Erythroblast (primary cell): Measurements from ENCODE around the gene MECP2.

Experiments used
- DNase-seq, 2 experiments: peaks; one replicate each; lab custom pipeline; 2025; lab: John Stamatoyannopoulos, UW
- GATA1 ChIP-seq: IDR thresholded peaks from 2 replicates; pipeline ENCODE4 v1.6.1; 2011; ENCODE audit warnings: low read depth, mild to moderate bottlenecking, control low read depth, low read length, moderate library complexity
- POLR2A ChIP-seq: IDR thresholded peaks from 2 replicates; pipeline ENCODE4 v1.6.1; 2011; ENCODE audit warnings: mild to moderate bottlenecking, low read length

The MECP2 gene

DNA sequence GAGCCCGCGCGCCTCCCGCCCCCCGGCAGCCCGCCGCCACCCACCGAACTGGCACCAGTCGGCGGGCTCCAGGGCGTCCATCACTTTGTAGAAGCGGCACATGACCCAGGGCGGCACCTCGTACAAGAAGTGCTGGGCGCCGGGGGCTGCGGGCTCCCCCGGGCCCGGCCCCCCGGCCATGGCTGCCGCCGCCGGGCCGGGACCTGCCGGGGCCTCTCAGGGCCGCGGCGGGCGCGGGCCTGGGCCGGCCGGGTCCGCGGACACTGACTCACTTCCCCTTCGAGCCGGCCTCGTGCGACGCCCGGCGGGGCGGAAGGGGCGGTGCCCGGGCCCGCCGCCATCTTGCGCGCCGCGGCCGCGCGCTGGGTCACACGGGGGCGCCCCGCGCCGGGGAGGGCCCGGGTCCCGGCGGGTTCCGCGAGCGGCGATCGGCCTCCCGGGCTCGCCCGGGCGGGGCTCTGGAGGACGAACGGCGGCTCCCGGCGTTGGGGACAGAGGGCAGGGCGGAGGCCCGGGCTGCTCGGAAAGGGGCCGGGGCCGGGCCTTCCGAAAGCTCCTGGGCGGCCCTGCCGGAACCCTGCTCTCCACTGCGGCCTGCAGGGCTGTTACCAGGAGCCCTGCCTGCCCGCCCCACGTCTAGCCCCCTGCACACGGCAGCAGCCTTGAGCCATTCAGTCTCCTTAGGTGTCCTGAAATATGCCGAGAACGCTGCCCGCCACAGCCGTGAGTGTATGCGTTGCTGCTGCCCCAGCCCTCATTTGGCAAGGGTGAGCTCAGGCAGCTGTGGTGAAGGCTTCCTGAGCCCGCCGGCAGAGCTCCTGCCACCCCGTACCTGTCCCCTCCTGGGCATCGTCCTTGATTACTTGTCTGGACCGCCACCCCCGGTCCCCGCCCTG lies 77.6 kb downstream of the MECP2 start, which contains the start of gene IRAK1:
Gene IRAK1 (minus strand): TSS at position 270 of the 896 bp plus-strand sequence. CDS start 90 bp downstream, at position 180.
- TF ChIP-seq POLR2A: peak; percentile 49
- no peak for TF ChIP-seq GATA1

DNA sequence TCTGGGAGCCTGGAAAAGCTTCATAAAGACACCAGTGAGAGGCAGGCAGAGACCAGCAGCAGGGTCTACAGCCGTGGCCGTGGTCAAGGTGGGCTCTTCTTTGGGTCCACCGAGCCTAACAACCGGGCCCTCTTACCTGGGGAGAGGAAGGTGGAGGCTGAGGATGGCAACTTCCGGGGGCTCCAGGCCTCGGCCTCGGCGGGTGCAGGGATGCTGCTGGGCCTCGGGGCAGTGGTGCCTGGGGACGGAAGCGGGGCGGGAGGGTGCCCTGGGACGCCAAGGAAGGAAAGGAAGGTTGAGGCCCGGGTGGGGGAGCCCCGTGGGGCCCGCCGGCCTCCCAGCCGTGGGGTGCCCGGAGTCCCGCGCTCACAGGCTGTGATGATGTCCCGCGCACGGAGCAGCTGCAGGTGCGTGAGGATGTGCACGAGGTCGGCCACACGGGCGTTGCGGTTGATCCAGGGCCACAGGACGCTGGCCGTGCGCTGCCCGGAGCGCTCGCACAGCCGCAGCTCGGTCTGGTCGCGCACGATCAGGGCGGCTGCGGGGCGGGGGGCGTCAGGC lies 78.4 kb downstream of the MECP2 start:
- DNase-seq: peak; percentile 52 to 58
- TF ChIP-seq GATA1 (no peak), POLR2A (no peak)

More for the DNA sequence above, 77.6 kb downstream of the MECP2 start, which contains the start of gene IRAK1:
- peak; percentile 66 to 79 for DNase-seq

DNA sequence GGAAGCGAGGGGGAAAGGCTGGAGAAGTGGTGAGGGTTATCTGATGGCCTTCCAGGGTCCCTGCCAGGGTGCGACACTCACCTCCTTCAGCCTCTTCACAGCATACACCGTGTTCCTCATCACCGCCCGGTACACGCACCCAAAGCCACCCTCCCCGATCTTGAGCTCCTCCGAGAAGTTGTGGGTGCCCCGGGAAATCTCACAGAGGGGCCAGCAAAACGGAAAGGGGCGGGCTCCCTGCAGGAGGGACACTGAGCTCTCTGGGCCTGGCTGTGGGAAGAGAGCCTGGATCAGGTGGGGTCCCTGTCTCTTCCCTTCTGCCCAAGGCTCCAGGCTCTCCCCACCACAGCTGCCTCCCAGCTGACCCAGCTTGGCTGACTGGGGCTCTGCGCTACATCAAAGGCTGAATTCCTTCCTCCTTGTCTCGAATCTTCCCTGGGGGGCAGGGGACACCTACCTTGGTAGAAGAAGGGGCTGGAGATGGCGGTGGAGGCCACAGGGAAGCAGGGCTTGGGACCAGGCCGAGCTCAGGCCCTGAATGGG lies 78.9 kb downstream of the MECP2 start:
- TF ChIP-seq POLR2A (no peak), GATA1 (no peak)
- peak in 1 of 2 experiments; percentile 37 for DNase-seq

DNA sequence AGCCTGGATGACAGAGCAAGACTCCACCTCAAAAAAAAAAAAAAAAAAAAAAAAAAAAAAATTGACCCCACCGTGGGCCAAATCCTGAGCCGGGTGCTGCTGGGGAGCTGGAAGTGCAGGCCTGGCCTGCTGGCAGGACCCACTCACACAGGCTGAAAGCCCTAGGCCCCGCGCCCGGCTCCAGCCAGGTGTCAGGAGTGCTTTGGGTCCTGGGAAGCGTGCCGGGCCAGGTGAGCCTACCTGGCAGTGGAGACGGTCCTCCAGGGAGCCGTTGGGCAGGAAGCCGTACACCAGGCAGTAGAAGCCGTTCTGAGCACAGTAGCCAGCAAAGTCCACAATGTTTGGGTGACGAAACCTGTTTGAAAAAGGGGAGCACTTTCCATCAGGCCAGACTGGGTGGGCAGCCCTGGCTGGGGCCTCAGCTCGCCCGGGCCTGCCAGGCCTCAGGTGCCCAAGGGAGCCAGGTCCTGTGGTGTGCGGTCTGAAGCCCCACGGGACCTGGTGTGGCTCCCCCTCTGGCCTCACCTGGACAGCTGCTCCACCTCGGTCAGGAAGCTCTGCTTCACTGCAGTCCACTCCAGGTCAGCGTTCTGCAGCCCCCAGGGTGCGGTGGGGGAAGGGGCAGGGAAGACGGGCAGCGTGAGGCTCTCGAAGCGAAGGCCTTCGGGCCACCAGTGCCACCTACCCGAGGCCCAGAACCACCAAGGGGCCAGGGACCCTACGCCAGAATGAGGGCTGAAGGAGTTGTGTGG lies 79.6 kb downstream of the MECP2 start:
- no peak for DNase-seq
- TF ChIP-seq GATA1 (no peak), POLR2A (no peak)

DNA sequence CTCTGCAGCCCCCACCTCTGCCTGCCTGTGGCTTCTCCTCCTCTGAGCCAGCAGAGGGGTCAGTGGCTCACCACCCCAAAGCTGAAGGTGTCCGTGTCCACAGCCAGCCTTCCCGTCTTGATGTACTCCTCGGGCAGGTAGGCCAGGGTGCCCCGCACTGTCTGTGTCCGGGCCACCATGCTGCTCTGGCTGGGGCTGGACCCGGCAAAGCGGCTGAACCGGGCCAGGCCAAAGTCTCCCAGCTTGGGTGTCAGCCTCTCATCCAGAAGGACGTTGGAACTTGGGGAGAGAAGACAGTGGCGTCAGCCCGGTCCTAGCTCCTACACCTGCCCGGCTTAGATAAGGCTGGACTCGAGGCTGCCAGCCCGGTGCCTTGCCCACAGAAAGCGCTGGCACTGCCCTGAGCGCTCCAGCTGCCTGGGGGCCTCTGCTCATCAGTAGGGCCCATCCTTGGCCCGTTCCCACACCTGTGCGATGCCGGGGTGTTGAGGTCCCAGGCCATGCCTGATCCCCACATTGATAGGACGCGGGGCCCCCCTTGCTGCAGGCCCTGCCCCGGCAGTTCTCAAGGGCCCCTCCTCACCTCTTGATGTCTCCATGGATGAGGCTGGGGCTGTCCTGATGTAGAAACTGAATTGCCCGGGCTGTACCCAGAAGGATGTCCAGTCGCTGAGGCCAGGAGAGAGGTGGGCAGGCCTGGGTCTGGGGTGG lies 81.0 kb downstream of the MECP2 start:
- TF ChIP-seq GATA1 (no peak), POLR2A (no peak)
- DNase-seq: no peak

DNA sequence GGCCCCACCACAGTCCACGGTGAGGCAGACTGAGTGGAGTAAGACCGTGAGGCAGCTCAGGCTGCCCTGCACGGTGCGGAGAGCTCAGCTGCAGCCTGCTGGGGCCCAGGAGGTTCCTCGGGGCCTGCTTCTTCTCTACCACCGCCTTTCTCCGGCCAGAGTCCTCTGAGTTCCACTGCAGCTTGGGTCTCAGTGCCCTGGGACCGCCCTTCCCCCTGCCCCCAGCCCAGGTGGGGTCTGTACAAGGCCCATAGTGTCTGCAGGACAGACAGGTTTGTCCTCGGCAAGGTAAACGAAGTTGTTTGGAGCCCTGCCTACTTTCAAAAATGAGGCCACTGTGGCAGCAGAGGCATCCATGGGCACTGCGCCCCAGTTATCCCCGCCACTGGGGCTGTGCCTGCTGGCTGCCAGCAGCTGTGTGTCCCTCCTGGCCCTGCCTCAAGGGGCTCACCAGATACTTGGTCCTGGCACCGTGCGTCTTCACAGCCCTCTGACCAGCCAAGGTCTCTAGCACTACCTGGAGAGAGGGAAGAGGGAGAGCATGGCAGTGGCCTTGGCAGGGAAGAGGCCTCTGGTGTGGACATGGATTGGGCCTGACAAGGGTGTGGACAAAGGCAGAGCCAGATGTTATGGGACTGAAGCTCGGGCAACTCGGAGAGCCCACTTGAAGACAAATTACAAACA lies 81.8 kb downstream of the MECP2 start:
- DNase-seq: no peak
- TF ChIP-seq POLR2A: no peak
- no peak for TF ChIP-seq GATA1

DNA sequence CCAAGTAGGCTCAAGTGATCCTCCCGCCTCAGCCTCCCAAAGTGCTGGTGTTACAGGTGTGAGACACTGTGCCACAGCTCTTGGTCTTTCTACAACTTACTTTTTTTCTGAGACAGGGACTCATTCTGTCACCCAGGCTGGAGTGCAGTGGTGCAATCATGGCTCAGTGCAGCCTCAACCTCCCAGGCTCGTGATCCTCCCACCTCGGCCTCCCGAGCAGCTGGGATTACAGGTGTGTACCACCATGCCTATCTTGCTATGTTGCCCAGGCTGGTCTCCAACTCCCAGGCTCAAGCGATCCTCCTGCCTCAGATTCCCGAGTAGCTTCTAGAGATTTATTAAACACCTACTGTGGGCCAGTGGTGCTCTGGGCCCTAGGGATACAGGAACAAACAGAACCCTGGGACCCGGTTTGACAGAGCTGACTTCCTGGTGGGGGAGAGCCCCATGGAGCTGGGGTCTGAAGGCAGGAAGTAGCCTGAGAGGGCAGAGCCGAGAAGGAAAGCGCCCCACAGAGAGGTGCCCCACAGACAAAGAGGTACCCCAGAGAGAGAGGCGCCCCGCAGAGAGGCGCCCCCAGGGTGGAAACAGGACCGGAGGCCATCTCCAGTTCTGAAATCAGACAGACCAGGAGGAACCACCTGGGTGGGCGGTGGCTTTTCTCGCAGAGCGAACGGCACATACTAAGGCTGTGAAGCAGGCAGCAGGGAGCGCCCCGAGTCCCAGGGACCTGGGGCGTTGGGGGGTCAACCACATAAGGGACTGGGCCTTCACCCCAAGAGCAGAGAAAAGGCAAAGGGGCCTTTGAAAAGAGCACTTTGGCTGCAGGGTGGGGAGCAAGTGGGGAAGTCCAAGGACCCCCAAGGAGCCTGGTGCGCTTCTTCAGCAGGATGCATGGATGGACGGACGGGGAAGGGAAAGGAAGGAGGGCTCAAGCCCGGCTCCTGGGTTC lies 82.8 kb downstream of the MECP2 start:
- TF ChIP-seq GATA1 (no peak), POLR2A (no peak)
- DNase-seq: no peak

DNA sequence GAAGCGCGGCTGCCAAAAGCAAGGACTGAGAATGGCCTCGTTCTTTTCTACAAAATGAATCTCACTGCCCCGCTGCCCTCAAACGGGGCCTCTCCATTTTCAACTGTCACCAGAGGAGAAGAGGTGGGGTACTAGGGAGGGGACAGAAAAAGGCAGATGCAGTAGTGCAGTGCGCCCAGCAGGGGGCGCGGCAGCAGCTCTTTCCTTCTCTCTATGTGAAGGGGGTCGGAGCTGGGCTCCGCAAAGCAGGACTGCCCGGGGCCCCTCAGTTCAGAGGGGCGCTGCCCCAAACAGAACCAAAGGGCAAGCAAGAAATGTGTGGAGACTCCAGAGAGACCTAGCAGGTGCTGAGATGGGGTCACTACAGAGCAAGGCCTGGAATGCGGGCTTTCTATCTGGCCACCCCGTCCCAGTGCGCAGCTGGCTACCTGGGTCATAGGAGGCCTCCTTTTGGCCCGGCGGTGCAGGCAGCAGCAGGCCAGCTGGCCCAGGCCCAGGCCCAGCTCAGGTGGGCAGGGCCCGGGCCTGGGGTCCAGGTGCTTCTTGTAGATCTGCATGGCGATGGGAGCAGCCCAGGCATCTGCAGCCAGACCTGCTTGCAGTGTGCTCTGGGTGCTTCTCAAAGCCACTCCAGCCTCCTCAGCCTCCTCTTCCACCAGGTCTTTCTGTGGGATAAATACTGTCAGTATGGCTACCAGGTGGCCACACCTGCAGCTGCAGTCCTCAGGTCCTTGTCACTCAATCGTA lies 83.7 kb downstream of the MECP2 start:
- DNase-seq: peak; percentile 55 to 73

DNA sequence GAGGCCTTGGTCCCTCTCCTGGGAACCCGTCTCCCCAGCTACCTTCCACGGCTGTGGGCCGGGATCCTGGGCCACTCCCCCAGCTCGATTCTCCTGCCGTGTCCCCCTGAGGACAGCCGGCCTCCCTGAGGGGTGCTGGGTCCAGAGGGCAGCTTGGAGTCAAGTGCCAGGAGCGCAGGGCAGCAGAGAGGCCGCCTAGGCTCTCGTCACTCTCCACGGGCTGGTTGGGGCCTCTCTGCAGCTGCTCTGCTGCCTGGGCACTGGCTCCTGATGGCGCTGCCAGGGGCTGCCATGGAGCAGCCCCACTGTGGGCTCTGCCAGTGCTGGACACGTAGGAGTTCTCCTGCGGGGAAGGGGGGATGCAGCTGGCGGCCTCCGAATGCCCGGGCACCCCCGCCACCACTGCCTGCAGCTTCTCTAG lies 84.5 kb downstream of the MECP2 start:
- DNase-seq: no peak
- TF ChIP-seq GATA1 (no peak), POLR2A (no peak)

More for the DNA sequence above, 83.7 kb downstream of the MECP2 start:
- no peak for TF ChIP-seq GATA1
- no peak for TF ChIP-seq POLR2A

DNA sequence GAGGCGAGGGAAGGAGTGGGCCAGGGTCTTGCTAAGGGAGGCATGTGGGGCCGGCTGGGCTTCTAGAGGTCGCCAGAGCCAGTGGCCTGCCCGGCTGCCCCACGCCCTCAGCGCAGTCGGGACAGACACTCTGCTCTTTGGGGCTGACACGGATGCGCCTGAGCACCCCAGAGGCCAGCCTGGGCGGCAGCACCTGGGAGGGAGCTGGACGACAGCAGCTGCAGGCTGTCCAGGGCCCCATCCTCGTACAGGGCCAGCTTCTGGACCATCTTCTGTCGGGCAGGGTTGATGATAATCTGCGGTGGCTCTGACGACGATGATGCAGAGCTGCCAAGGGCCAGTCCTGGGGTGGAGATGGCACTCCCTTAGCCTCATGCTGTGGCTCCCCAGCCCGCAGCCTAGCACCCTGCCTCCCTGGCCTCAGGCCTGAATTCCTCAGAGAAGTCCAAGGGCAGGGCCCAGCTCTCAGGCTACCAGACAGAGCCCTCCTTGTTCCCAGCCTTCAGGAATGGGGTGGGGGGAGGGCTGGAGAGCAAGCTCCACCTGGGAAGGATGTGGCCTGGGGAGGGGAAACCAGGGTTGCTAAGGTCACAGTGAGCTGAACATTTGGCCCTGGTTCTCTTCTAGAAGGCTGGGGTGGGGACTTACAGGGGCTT lies 85.1 kb downstream of the MECP2 start:
- TF ChIP-seq POLR2A: peak; percentile 1
- TF ChIP-seq GATA1: no peak
- DNase-seq: no peak
